NT2/D1 (cell line): ENCODE measurements around the gene PRTFDC1.

Experiments
- DNase-seq: peaks from one replicate; pipeline ENCODE4 v3.0.0-alpha.2; 2011; ENCODE audit warnings: low read depth, low spot score
- H3K27me3 ChIP-seq: 2 replicates; pipeline ENCODE4 v1.6.0; 2011; ENCODE audit warnings: mild to moderate bottlenecking; ENCODE audit not compliant: insufficient read length, insufficient read depth
- H3K36me3 ChIP-seq: 2 replicates; pipeline ENCODE4 v1.6.1; 2011; ENCODE audit warnings: mild to moderate bottlenecking, low read length, mixed read lengths; ENCODE audit not compliant: insufficient read depth, insufficient read length
- H3K4me1 ChIP-seq: 2 replicates; pipeline ENCODE4 v1.5.1; 2011; ENCODE audit not compliant: insufficient read depth, insufficient read length
- H3K4me3 ChIP-seq: 2 replicates; pipeline ENCODE4 v1.5.1; 2011; ENCODE audit warnings: low read depth; ENCODE audit not compliant: insufficient read length
- H3K9ac ChIP-seq: 2 replicates; pipeline ENCODE4 v1.6.0; 2011; ENCODE audit warnings: low read depth; ENCODE audit not compliant: insufficient read length
- H3K9me3 ChIP-seq: 2 replicates; pipeline ENCODE4 v1.5.1; 2011; ENCODE audit warnings: mild to moderate bottlenecking, low read length; ENCODE audit not compliant: insufficient read depth
- SUZ12 ChIP-seq: IDR thresholded peaks from 2 replicates; pipeline ENCODE4 v1.6.1; 2011; ENCODE audit not compliant: insufficient read length, insufficient read depth; ENCODE audit errors: extremely low read depth
- YY1 ChIP-seq: IDR thresholded peaks from 2 replicates; pipeline ENCODE4 v1.6.1; 2011; ENCODE audit not compliant: insufficient read length, insufficient read depth
- ZNF274 ChIP-seq: IDR thresholded peaks from 2 replicates; pipeline ENCODE4 v1.6.1; 2011; ENCODE audit warnings: mild to moderate bottlenecking, low read depth, low read length

The PRTFDC1 gene

GRCh38 chr10:24882047-24882698 is 70.2 kb downstream of the PRTFDC1 start:
- no peak overlapping the region for H3K4me3 ChIP-seq
- no peaks in the 10 kb centered on the region for H3K27me3 ChIP-seq
- no peak overlapping the region for H3K9ac ChIP-seq
- H3K36me3 ChIP-seq: no peaks in the 10 kb centered on the region
- no peak for TF ChIP-seq YY1
- no peak for TF ChIP-seq ZNF274
- no peak for TF ChIP-seq SUZ12
- no peak for DNase-seq
- no peaks in the 10 kb centered on the region for H3K4me1 ChIP-seq
- H3K9me3 ChIP-seq: no peaks in the 10 kb centered on the region

GRCh38 chr10:24879861-24880260 is 72.5 kb downstream of the PRTFDC1 start:
- no peak for DNase-seq
- Histone ChIP-seq H3K27me3 (no peaks in the 10 kb centered on the region), H3K9ac (no peak overlapping the region), H3K4me1 (no peaks in the 10 kb centered on the region), H3K4me3 (no peak overlapping the region), H3K36me3 (no peaks in the 10 kb centered on the region), H3K9me3 (0 out of 2 replicates have a peak, but pooled peaks cover 7% of the 10 kb centered on the region)
- TF ChIP-seq SUZ12 (no peak), YY1 (no peak), ZNF274 (no peak)

- Histone ChIP-seq H3K4me1 (peaks cover 5% of the 10 kb centered on the region), H3K9me3 (0 out of 2 replicates have a peak, but pooled peaks cover 9% of the 10 kb centered on the region), H3K4me3 (no peak overlapping the region), H3K27me3 (no peaks in the 10 kb centered on the region), H3K9ac (no peak overlapping the region), H3K36me3 (no peaks in the 10 kb centered on the region)
- TF ChIP-seq ZNF274: no peak
- no peak for TF ChIP-seq SUZ12
- TF ChIP-seq YY1: no peak
- no peak for DNase-seq
Measured at GRCh38 chr10:24874133-24874532, 78.3 kb downstream of the PRTFDC1 start.

GRCh38 chr10:24873281-24873683 is 79.1 kb downstream of the PRTFDC1 start:
- TF ChIP-seq ZNF274 (no peak), SUZ12 (no peak), YY1 (no peak)
- H3K27me3 ChIP-seq: no peaks in the 10 kb centered on the region
- H3K36me3 ChIP-seq: no peaks in the 10 kb centered on the region
- H3K9me3 ChIP-seq: 0 out of 2 replicates have a peak, but pooled peaks cover 9% of the 10 kb centered on the region
- H3K4me3 ChIP-seq: no peak overlapping the region
- H3K4me1 ChIP-seq: peaks cover 5% of the 10 kb centered on the region
- no peak for DNase-seq
- no peak overlapping the region for H3K9ac ChIP-seq

GRCh38 chr10:24872790-24873182 is 79.6 kb downstream of the PRTFDC1 start:
- Histone ChIP-seq H3K9me3 (0 out of 2 replicates have a peak, but pooled peaks cover 9% of the 10 kb centered on the region), H3K9ac (no peak overlapping the region), H3K36me3 (no peaks in the 10 kb centered on the region), H3K27me3 (no peaks in the 10 kb centered on the region), H3K4me3 (no peak overlapping the region), H3K4me1 (peaks cover 5% of the 10 kb centered on the region)
- no peak for TF ChIP-seq SUZ12
- TF ChIP-seq YY1: no peak
- no peak for TF ChIP-seq ZNF274
- no peak for DNase-seq

- Histone ChIP-seq H3K9ac (no peak overlapping the region), H3K4me1 (peaks cover 5% of the 10 kb centered on the region), H3K36me3 (no peaks in the 10 kb centered on the region), H3K4me3 (no peak overlapping the region), H3K9me3 (0 out of 2 replicates have a peak, but pooled peaks cover 9% of the 10 kb centered on the region), H3K27me3 (no peaks in the 10 kb centered on the region)
- TF ChIP-seq YY1 (no peak), ZNF274 (no peak), SUZ12 (no peak)
- no peak for DNase-seq
Measured at GRCh38 chr10:24872049-24872789, 80.2 kb downstream of the PRTFDC1 start.

- no peak overlapping the region for H3K4me3 ChIP-seq
- no peak for TF ChIP-seq SUZ12
- no peak for TF ChIP-seq YY1
- DNase-seq: no peak
- peaks cover 5% of the 10 kb centered on the region for H3K4me1 ChIP-seq
- H3K9me3 ChIP-seq: 0 out of 2 replicates have a peak, but pooled peaks cover 9% of the 10 kb centered on the region
- H3K27me3 ChIP-seq: no peaks in the 10 kb centered on the region
- H3K9ac ChIP-seq: no peak overlapping the region
- H3K36me3 ChIP-seq: no peaks in the 10 kb centered on the region
Measured at GRCh38 chr10:24871011-24871935, 81.1 kb downstream of the PRTFDC1 start.
